GM23248 (cell line): ENCODE data around the gene PDIA4.

Experiments used
- EZH2 ChIP-seq: fragments of 200-600 bp; sonication (generic); IDR thresholded peaks from 2 replicates; pipeline ENCODE4 v1.6.1; 2018; ENCODE audit warnings: antibody characterized with exemption, mild to moderate bottlenecking; ENCODE audit not compliant: insufficient read depth, poor library complexity, severe bottlenecking
- EZH2phosphoT487 ChIP-seq: fragments of 200-600 bp; sonication (generic); IDR thresholded peaks from 2 replicates; pipeline ENCODE4 v1.6.1; 2018; ENCODE audit warnings: antibody characterized with exemption, moderate library complexity, mild to moderate bottlenecking, low read depth; ENCODE audit not compliant: insufficient read depth

- TF ChIP-seq EZH2 (no peak), EZH2phosphoT487 (no peak)
Measured at GRCh38 chr7:148979827-148980226, 48.5 kb downstream of the PDIA4 start.
